H7 (cell line): ENCODE data around the gene ABCD1. TPM values are rescaled to one million over a fixed set of nuclear protein-coding genes. Genes with fewer than 3 reads are reported as not detected.
A peak's percentile ranks its signal among the peaks of the same experiment; 100 is the strongest.

Source experiments
- DNase-seq: peaks from one replicate; pipeline ENCODE4 v3.0.0; 2012
- H3K27me3 ChIP-seq: 2 replicates; pipeline ENCODE4 v1.6.0; 2011; ENCODE audit warnings: mild to moderate bottlenecking, low read length; ENCODE audit not compliant: control insufficient read depth, insufficient read depth
- H3K36me3 ChIP-seq: replicated peaks from 2 replicates; pipeline ENCODE4 v1.5.1; 2011; ENCODE audit warnings: low read length; ENCODE audit not compliant: control insufficient read depth, insufficient read depth
- H3K4me3 ChIP-seq: 2 replicates; pipeline ENCODE4 v1.5.1; 2011; ENCODE audit warnings: low read depth, mild to moderate bottlenecking, control low read depth, low read length, moderate library complexity; ENCODE audit not compliant: insufficient read depth
- total RNA-seq: library from RNA; depleted of rRNA; stranded (reverse); fragments of >200 nt; shearing (Covaris generic); gene quantifications from 2 replicates; pipeline ENCODE4 v1.2.3, GENCODE V29; 2014; rRNA removed

The ABCD1 gene
- total RNA-seq, 1 experiment from 2014 or later: 17.1 TPM

GRCh38 chrX:153782871-153783270 is 58.2 kb downstream of the ABCD1 start:
- DNase-seq: no peak
- Histone ChIP-seq H3K4me3 (no peak overlapping the region), H3K36me3 (no peaks in the 10 kb centered on the region; the same call in 1 of the 2 replicates), H3K27me3 (no peaks in the 10 kb centered on the region)

GRCh38 chrX:153783378-153784013 is 58.8 kb downstream of the ABCD1 start:
- no peaks in the 10 kb centered on the region for H3K27me3 ChIP-seq
- no peaks in the 10 kb centered on the region; the same call in 1 of the 2 replicates for H3K36me3 ChIP-seq
- no peak for DNase-seq
- no peak overlapping the region for H3K4me3 ChIP-seq

- no peak for DNase-seq
- Histone ChIP-seq H3K4me3 (no peak overlapping the region), H3K36me3 (no peaks in the 10 kb centered on the region; the same call in 1 of the 2 replicates), H3K27me3 (no peaks in the 10 kb centered on the region)
Observed at GRCh38 chrX:153784325-153784967, 59.8 kb downstream of the ABCD1 start.

GRCh38 chrX:153786669-153787068 is 62.0 kb downstream of the ABCD1 start:
- no peaks in the 10 kb centered on the region; the same call in 1 of the 2 replicates for H3K36me3 ChIP-seq
- DNase-seq: no peak
- no peaks in the 10 kb centered on the region for H3K27me3 ChIP-seq

GRCh38 chrX:153789654-153790053 is 65.0 kb downstream of the ABCD1 start:
- DNase-seq: no peak

More at GRCh38 chrX:153786669-153787068, 62.0 kb downstream of the ABCD1 start:
- H3K4me3 ChIP-seq: no peak overlapping the region

GRCh38 chrX:153791104-153791852 is 66.6 kb downstream of the ABCD1 start:
- Histone ChIP-seq H3K4me3 (no peak overlapping the region), H3K27me3 (no peaks in the 10 kb centered on the region), H3K36me3 (no peaks in the 10 kb centered on the region; the same call in 1 of the 2 replicates)
- no peak for DNase-seq

More at GRCh38 chrX:153789654-153790053, 65.0 kb downstream of the ABCD1 start:
- H3K36me3 ChIP-seq: no peaks in the 10 kb centered on the region; the same call in 1 of the 2 replicates
- H3K27me3 ChIP-seq: no peaks in the 10 kb centered on the region
- no peak overlapping the region for H3K4me3 ChIP-seq

GRCh38 chrX:153792368-153792767 is 67.7 kb downstream of the ABCD1 start:
- Histone ChIP-seq H3K27me3 (no peaks in the 10 kb centered on the region), H3K36me3 (peaks cover 2% of the 10 kb centered on the region), H3K4me3 (no peak overlapping the region)
- no peak for DNase-seq

GRCh38 chrX:153793291-153793690 is 68.6 kb downstream of the ABCD1 start:
- no peaks in the 10 kb centered on the region for H3K27me3 ChIP-seq
- peaks cover 4% of the 10 kb centered on the region for H3K36me3 ChIP-seq
- H3K4me3 ChIP-seq: peak overlapping the region; percentile 76
- DNase-seq: no peak

Other genes with a start within 250 kb of the ABCD1 start
- gene BGN, start 229.9 kb upstream of the ABCD1 start, total RNA-seq: 0.83 and 1.1 TPM in 2 replicates
- gene ATP2B3, start 207.2 kb upstream of the ABCD1 start, total RNA-seq: not detected in 2 replicates
- gene CCNQ, start 125.7 kb upstream of the ABCD1 start, total RNA-seq: 27.0 and 30.4 TPM in 2 replicates
- 2.3 and 3.3 TPM in 2 replicates for gene DUSP9, start 77.7 kb upstream of the ABCD1 start, total RNA-seq
- gene PNCK, start 51.0 kb upstream of the ABCD1 start, total RNA-seq: 1.7 and 5.5 TPM in 2 replicates
- 29.4 and 40.2 TPM in 2 replicates for gene SLC6A8, start 36.9 kb upstream of the ABCD1 start, total RNA-seq
- 95.0 and 176 TPM in 2 replicates for gene BCAP31, start 469 bp upstream of the ABCD1 start, total RNA-seq
- 0.07 TPM in 1 of 2 replicates, not detected in the other for gene PLXNB3, start 39.4 kb downstream of the ABCD1 start, total RNA-seq
- gene SRPK3, start 56.2 kb downstream of the ABCD1 start, total RNA-seq: not detected in 2 replicates
- 63.3 and 76.2 TPM in 2 replicates for gene IDH3G, start 69.5 kb downstream of the ABCD1 start, total RNA-seq
- 148 and 198 TPM in 2 replicates for gene SSR4, start 69.8 kb downstream of the ABCD1 start, total RNA-seq
- gene PDZD4, start 105.7 kb downstream of the ABCD1 start, total RNA-seq: 73.0 and 76.3 TPM in 2 replicates
- 9.9 and 17.0 TPM in 2 replicates for gene L1CAM, start 161.3 kb downstream of the ABCD1 start, total RNA-seq
- gene AVPR2, start 179.8 kb downstream of the ABCD1 start, total RNA-seq: not detected in 2 replicates
- 39.4 and 51.3 TPM in 2 replicates for gene ARHGAP4, start 201.4 kb downstream of the ABCD1 start, total RNA-seq
- gene NAA10, start 210.2 kb downstream of the ABCD1 start, total RNA-seq: 86.7 and 97.4 TPM in 2 replicates
- gene RENBP, start 219.8 kb downstream of the ABCD1 start, total RNA-seq: 17.9 and 18.3 TPM in 2 replicates
- 64.9 and 70.0 TPM in 2 replicates for gene HCFC1, start 247.0 kb downstream of the ABCD1 start, total RNA-seq
- 8.8 and 9.5 TPM in 2 replicates for gene TMEM187, start 247.9 kb downstream of the ABCD1 start, total RNA-seq